Measurements from ENCODE around the gene MAMLD1. TPM values are rescaled to one million over a fixed set of nuclear protein-coding genes. Genes with fewer than 3 reads are reported as not detected.
A peak's percentile ranks its signal among the peaks of the same experiment; 100 is the strongest.

MAMLD1 gene
- total and polyA plus RNA-seq, 11 donors: 1.2 to 3.0 (median 1.4) TPM

DNA sequence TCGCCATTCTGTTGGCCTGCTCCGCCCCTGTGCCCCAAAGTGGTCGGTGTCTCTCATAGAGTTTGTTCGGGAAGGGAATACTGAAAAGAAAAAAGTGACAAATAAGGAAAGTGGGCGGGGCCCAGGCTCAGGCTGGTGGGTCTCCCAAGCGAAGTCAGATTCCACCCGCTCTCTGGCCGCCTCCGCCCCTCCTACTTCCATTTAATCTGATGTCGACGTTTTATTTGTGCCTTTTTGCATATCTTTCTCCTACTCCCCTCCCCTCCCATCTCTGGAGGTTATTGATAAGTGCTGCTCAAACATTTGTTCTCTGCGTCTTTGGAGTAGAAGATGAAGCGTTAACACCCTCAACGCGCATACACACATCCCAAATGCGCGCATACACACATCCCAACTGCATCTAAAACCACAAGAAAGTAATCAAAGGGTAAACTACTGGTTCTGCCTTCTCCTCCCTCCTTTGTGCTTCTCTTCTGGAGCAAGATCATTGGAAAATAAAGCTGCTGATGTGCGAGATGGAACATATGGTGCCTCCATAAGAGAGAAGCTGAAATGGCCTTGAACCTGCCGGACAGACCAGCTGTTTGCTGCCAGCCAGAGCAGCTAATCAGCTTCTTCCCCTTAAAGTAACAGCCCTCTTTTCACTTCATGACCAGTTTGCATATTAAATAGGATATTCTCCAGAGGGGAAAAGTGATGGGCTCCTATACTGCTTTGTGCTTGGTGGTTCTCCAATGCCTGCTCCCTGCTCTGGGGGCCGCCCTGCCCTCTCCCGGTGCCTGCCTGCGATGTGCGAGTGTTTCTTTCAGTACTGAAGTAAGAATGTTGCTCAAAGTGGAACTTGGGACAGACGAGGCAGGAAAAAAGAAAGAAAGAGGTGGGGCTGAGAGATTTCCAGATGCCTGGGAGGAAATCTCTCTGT is 3.1 kb downstream of the MAMLD1 start:
- ATAC-seq (peak in 3 of 4 donors; percentile 14 to 52 (median 50)), DNase-seq (peak; percentile 39 to 69 (median 61))
- no peaks in the 10 kb centered on the region for H3K36me3 ChIP-seq
- H3K4me1 ChIP-seq: peaks cover 0 to 16% (median 4%) of the 10 kb centered on the region in 12 donors
- H3K4me3 ChIP-seq: peak overlapping the region; percentile 19 to 86 (median 64)
- TF ChIP-seq CTCF (IDR thresholded peaks at IDR 0.05) (peak in 2 of 12 donors; percentile 9 to 12), POLR2A (IDR thresholded peaks at IDR 0.05) (no peak)
- 4 to 38% (median 21%) methylated on average over 24 of the region's 24 CpGs for WGBS, 4 donors
- peaks cover 0 to 33% (median 0%) of the 10 kb centered on the region in 9 donors for H3K27me3 ChIP-seq
- intact Hi-C loops (cut with DNase I): loop anchor here in 9 of 10 donors (5.0 to 10.0 kb wide), 11 partner anchors 41 to 401 kb away; partner anchors contain the start of gene MTMR1 (in 1 of the 9)
- no peaks in the 10 kb centered on the region for H3K9me3 ChIP-seq
- peak overlapping the region in 11 of 12 donors; percentile 59 to 90 (median 79) for H3K27ac ChIP-seq

DNA sequence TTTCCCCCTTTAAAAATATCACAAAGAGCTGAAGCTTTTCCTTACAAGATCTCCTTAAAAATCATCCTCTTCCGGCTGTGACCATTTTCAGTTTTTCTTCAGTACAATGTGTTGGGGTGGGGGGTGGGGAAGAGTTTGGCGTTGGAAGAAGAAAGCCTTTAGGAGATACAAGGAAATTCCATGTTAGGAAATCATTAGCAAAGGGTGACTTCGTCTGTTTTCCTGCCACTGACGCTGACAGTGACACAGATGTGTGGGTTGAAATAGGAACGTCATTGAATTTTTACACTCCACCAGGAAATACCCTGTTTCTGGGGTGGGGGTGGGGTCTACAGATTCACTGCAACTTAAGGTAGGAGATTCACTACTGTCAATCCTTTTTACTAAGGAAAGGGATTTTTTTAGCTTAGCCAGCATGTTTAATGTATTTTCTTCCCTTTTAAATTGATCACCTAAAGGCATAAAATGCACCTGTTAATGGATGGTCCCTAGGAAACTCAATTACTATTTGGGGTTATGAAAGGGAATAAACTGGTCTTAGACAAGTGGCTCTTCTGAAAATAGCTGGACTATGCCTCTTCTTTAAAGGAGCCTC is 3.9 kb downstream of the MAMLD1 start:
- intact Hi-C loops (cut with DNase I): loop anchor here in 9 of 10 donors (5.0 to 10.0 kb wide), 11 partner anchors 40 to 402 kb away; partner anchors contain the start of gene MTMR1 (in 1 of the 9)
- Histone ChIP-seq H3K4me1 (peaks cover 0 to 8% (median under 1%) of the 10 kb centered on the region in 12 donors), H3K27me3 (peaks cover 0 to 25% (median 0%) of the 10 kb centered on the region in 9 donors), H3K9me3 (no peaks in the 10 kb centered on the region), H3K36me3 (no peaks in the 10 kb centered on the region), H3K27ac (peak overlapping the region in 11 of 12 donors; percentile 34 to 90 (median 79)), H3K4me3 (peak overlapping the region in 9 of 12 donors; percentile 59 to 86 (median 67))
- TF ChIP-seq POLR2A (IDR thresholded peaks at IDR 0.05): no peak
- 11 to 41% (median 34%) methylated on average over 5 of the region's 5 CpGs for WGBS, 4 donors
- DNase-seq: no peak
- ATAC-seq: peak in 1 of 4 donors; percentile 26

GRCh38 chrX:150370589-150371312 is 7.6 kb downstream of the MAMLD1 start:
- peak overlapping the region in 1 of 12 donors; percentile 58 for H3K27ac ChIP-seq
- intact Hi-C loops (cut with DNase I): loop anchor here in 2 of 10 donors (10.0 kb wide), 2 partner anchors 104 to 114 kb away; no protein-coding TSS in a partner anchor
- H3K4me1 ChIP-seq: peaks cover 0 to 5% (median 0%) of the 10 kb centered on the region in 12 donors
- TF ChIP-seq CTCF (IDR thresholded peaks at IDR 0.05) (no peak), POLR2A (IDR thresholded peaks at IDR 0.05) (no peak)
- H3K27me3 ChIP-seq: peaks cover 0 to 1% (median 0%) of the 10 kb centered on the region in 9 donors
- 56 to 87% (median 74%) methylated on average over 3 to 5 of the region's 5 CpGs for WGBS, 4 donors
- no peak overlapping the region for H3K4me3 ChIP-seq
- H3K36me3 ChIP-seq: no peaks in the 10 kb centered on the region
- H3K9me3 ChIP-seq: no peaks in the 10 kb centered on the region
- no peak for ATAC-seq
- no peak for DNase-seq

GRCh38 chrX:150371877-150372276 is 8.8 kb downstream of the MAMLD1 start:
- Histone ChIP-seq H3K27ac (peak overlapping the region in 1 of 12 donors; percentile 58), H3K9me3 (no peaks in the 10 kb centered on the region)

More at GRCh38 chrX:150371877-150372276, 8.8 kb downstream of the MAMLD1 start:
- DNase-seq (no peak), ATAC-seq (no peak)
- TF ChIP-seq POLR2A (IDR thresholded peaks at IDR 0.05) (no peak), CTCF (IDR thresholded peaks at IDR 0.05) (no peak)
- no peaks in the 10 kb centered on the region for H3K36me3 ChIP-seq
- H3K4me1 ChIP-seq: peaks cover 0 to 5% (median 0%) of the 10 kb centered on the region in 12 donors
- 55 to 73% (median 61%) methylated on average over 6 of the region's 6 CpGs for WGBS, 4 donors
- no peak overlapping the region for H3K4me3 ChIP-seq
- no peaks in the 10 kb centered on the region for H3K27me3 ChIP-seq
- intact Hi-C loops (cut with DNase I): loop anchor here in 2 of 10 donors (10.0 kb wide), 2 partner anchors 103 to 113 kb away; no protein-coding TSS in a partner anchor
